Astrocyte (in vitro differentiated cells and primary cell): ENCODE measurements around the gene GMPPA. TPM values are rescaled to one million over a fixed set of nuclear protein-coding genes. Genes with fewer than 3 reads are reported as not detected.

Experiments used
- DNase-seq: peaks from one replicate; pipeline ENCODE4 v3.0.0-alpha.2; 2010; ENCODE audit warnings: low read depth
- FAIRE-seq: peaks from 2 replicates; lab custom pipeline; 2011; peaks lifted over from hg19 to GRCh38; lab: Jason Lieb, UNC
- H2AFZ ChIP-seq: 2 replicates; pipeline ENCODE4 v1.6.0; 2012; ENCODE audit warnings: low read depth, low read length, inconsistent platforms
- H3K27ac ChIP-seq: 2 replicates; pipeline ENCODE4 v1.5.1; 2011; ENCODE audit warnings: low read depth, low read length, inconsistent platforms
- H3K27me3 ChIP-seq: 2 replicates; pipeline ENCODE4 v1.6.0; 2011; ENCODE audit warnings: low read length, inconsistent platforms; ENCODE audit not compliant: insufficient read depth
- H3K36me3 ChIP-seq: 2 replicates; pipeline ENCODE4 v1.5.1; 2011; ENCODE audit warnings: low read length, inconsistent platforms; ENCODE audit not compliant: insufficient read depth
- H3K4me1 ChIP-seq: 2 replicates; pipeline ENCODE4 v1.5.1; 2011; ENCODE audit warnings: low read length, inconsistent platforms; ENCODE audit not compliant: insufficient read depth
- H3K4me2 ChIP-seq: 2 replicates; pipeline ENCODE4 v1.6.0; 2012; ENCODE audit warnings: low read length, inconsistent platforms
- H3K4me3 ChIP-seq: 2 replicates; pipeline ENCODE4 v1.5.1; 2011; ENCODE audit warnings: low read depth, mild to moderate bottlenecking, low read length, inconsistent platforms; ENCODE audit not compliant: insufficient read depth
- H3K79me2 ChIP-seq: 2 replicates; pipeline ENCODE4 v1.6.0; 2012; ENCODE audit warnings: mild to moderate bottlenecking, low read length, inconsistent platforms; ENCODE audit not compliant: insufficient read depth
- H3K9ac ChIP-seq: 2 replicates; pipeline ENCODE4 v1.6.0; 2012; ENCODE audit warnings: mild to moderate bottlenecking, low read length, inconsistent platforms
- H3K9me3 ChIP-seq: 2 replicates; pipeline ENCODE4 v1.5.1; 2012; ENCODE audit warnings: low read depth, mild to moderate bottlenecking, low read length, inconsistent platforms; ENCODE audit not compliant: insufficient read depth
- H4K20me1 ChIP-seq: 2 replicates; pipeline ENCODE4 v1.6.0; 2012; ENCODE audit warnings: low read length, inconsistent platforms; ENCODE audit not compliant: insufficient read depth
- H3K27ac Mint-ChIP-seq: one replicate; pipeline ENCODE4 v1.8.0; 2021; ENCODE audit warnings: mild to moderate bottlenecking, mixed read lengths; ENCODE audit not compliant: unreplicated experiment
- H3K27me3 Mint-ChIP-seq: one replicate; pipeline ENCODE4 v1.8.0; 2021; ENCODE audit warnings: low read depth, mixed read lengths; ENCODE audit not compliant: unreplicated experiment
- H3K36me3 Mint-ChIP-seq: one replicate; pipeline ENCODE4 v1.8.0; 2021; ENCODE audit warnings: low read depth, mixed read lengths; ENCODE audit not compliant: unreplicated experiment
- H3K4me1 Mint-ChIP-seq: one replicate; pipeline ENCODE4 v1.8.0; 2021; ENCODE audit warnings: low read depth, mixed read lengths; ENCODE audit not compliant: unreplicated experiment
- H3K4me3 Mint-ChIP-seq: one replicate; pipeline ENCODE4 v1.8.0; 2021; ENCODE audit warnings: mild to moderate bottlenecking, moderate library complexity, mixed read lengths; ENCODE audit not compliant: unreplicated experiment
- H3K9me3 Mint-ChIP-seq: one replicate; pipeline ENCODE4 v1.8.0; 2021; ENCODE audit warnings: mild to moderate bottlenecking, mixed read lengths; ENCODE audit not compliant: unreplicated experiment
- CTCF ChIP-seq: IDR thresholded peaks from 2 replicates; pipeline ENCODE4 v1.5.1; 2011; ENCODE audit warnings: low read depth, mild to moderate bottlenecking, inconsistent platforms, low read length, moderate library complexity; ENCODE audit not compliant: insufficient read depth
- EZH2 ChIP-seq: IDR thresholded peaks from 2 replicates; pipeline ENCODE4 v1.6.1; 2012; ENCODE audit warnings: mild to moderate bottlenecking, low read length, inconsistent platforms; ENCODE audit not compliant: insufficient read depth
- total RNA-seq: library from RNA; stranded (reverse); gene quantifications from 2 replicates; pipeline ENCODE4 v1.2.1, GENCODE V29; 2021

The GMPPA gene
- total RNA-seq, 1 donor from 2014 or later: 49.5 TPM

GRCh38 chr2:219521066-219521880 lies 22.6 kb downstream of the GMPPA start:
- no peaks in the 10 kb centered on the region for H3K9me3 ChIP-seq
- FAIRE-seq (no peak), DNase-seq (no peak)
- TF ChIP-seq EZH2: no peak
- TF ChIP-seq CTCF: peak; percentile 50
- no peaks in the 10 kb centered on the region for H3K36me3 ChIP-seq
- H3K4me1 ChIP-seq: peaks cover 30% of the 10 kb centered on the region
- peaks cover 35% of the 10 kb centered on the region for H3K27me3 Mint-ChIP-seq
- no peak overlapping the region for H3K27ac Mint-ChIP-seq
- peak overlapping the region; percentile 64 for H3K4me2 ChIP-seq
- H3K4me3 Mint-ChIP-seq: no peak overlapping the region
- H3K4me3 ChIP-seq: no peak overlapping the region
- peaks cover 3% of the 10 kb centered on the region for H3K27me3 ChIP-seq
- no peaks in the 10 kb centered on the region for H3K79me2 ChIP-seq
- peaks cover 34% of the 10 kb centered on the region for H3K4me1 Mint-ChIP-seq
- H3K36me3 Mint-ChIP-seq: no peaks in the 10 kb centered on the region
- H4K20me1 ChIP-seq: no peaks in the 10 kb centered on the region
- H3K9ac ChIP-seq: peak overlapping the region; percentile 37
- no peaks in the 10 kb centered on the region for H3K9me3 Mint-ChIP-seq
- H2AFZ ChIP-seq: peak overlapping the region; percentile 72
- H3K27ac ChIP-seq: no peak overlapping the region

- DNase-seq (peak; percentile 81), FAIRE-seq (no peak)
- H3K4me2 ChIP-seq: peak overlapping the region; percentile 64
- H3K4me3 Mint-ChIP-seq: no peak overlapping the region
- no peaks in the 10 kb centered on the region for H3K9me3 Mint-ChIP-seq
- no peaks in the 10 kb centered on the region for H3K36me3 Mint-ChIP-seq
- no peaks in the 10 kb centered on the region for H4K20me1 ChIP-seq
- H2AFZ ChIP-seq: peak overlapping the region; percentile 72
- peaks cover 30% of the 10 kb centered on the region for H3K4me1 ChIP-seq
- no peaks in the 10 kb centered on the region for H3K9me3 ChIP-seq
- no peak for TF ChIP-seq CTCF
- no peak for TF ChIP-seq EZH2
- no peak overlapping the region for H3K4me3 ChIP-seq
- peak overlapping the region; percentile 8 for H3K27ac Mint-ChIP-seq
- no peaks in the 10 kb centered on the region for H3K79me2 ChIP-seq
- H3K36me3 ChIP-seq: no peaks in the 10 kb centered on the region
- peaks cover 35% of the 10 kb centered on the region for H3K27me3 Mint-ChIP-seq
- H3K4me1 Mint-ChIP-seq: peaks cover 37% of the 10 kb centered on the region
- H3K27ac ChIP-seq: peak overlapping the region; percentile 24
- H3K9ac ChIP-seq: peak overlapping the region; percentile 41
- peaks cover 8% of the 10 kb centered on the region for H3K27me3 ChIP-seq
These were observed 23.7 kb downstream of the GMPPA start for GRCh38 chr2:219522111-219523030.
